Liver (tissue), 9 donors: ENCODE results near the gene C2orf76. TPM values are rescaled to one million over a fixed set of nuclear protein-coding genes. Genes with fewer than 3 reads are reported as not detected.

Source experiments
- DNase-seq: peaks from one replicate; pipeline ENCODE4 v3.0.0-alpha.2; 2017; ENCODE audit warnings: low spot score
- H3K27ac ChIP-seq, 2 donors: one replicate each; pipeline ENCODE4 v1.7.0; 2013; ENCODE audit warnings: inconsistent platforms in 2 of 2, low read length in 2 of 2, control low read depth in 1 of 2, low read depth in 1 of 2, mild to moderate bottlenecking in 1 of 2
- H3K27me3 ChIP-seq, 4 donors: one replicate each; pipeline versions ENCODE4 v1.6.1 to v1.7.0; 2013; ENCODE audit warnings: low read length in 3 of 4, inconsistent platforms in 1 of 4, mild to moderate bottlenecking in 1 of 4, moderate library complexity in 1 of 4; ENCODE audit not compliant: control insufficient read depth in 4 of 4, insufficient read depth in 4 of 4
- H3K36me3 ChIP-seq, 4 donors: one replicate each; pipeline versions ENCODE4 v1.6.1 to v1.7.0; 2013; ENCODE audit warnings: low read length in 3 of 4, mild to moderate bottlenecking in 3 of 4, low read depth in 1 of 4, moderate library complexity in 1 of 4; ENCODE audit not compliant: control insufficient read depth in 4 of 4, insufficient read depth in 3 of 4
- H3K4me1 ChIP-seq, 4 donors: one replicate each; pipeline versions ENCODE4 v1.6.1 to v1.7.0; 2013; ENCODE audit warnings: low read length in 3 of 4, mild to moderate bottlenecking in 3 of 4, moderate library complexity in 1 of 4; ENCODE audit not compliant: control insufficient read depth in 4 of 4, insufficient read depth in 4 of 4
- H3K4me3 ChIP-seq, 3 donors: one replicate each; pipeline versions ENCODE4 v1.6.1 to v1.7.0; 2013; ENCODE audit warnings: low read length in 3 of 3, control low read depth in 1 of 3, low read depth in 1 of 3, mild to moderate bottlenecking in 1 of 3
- H3K9ac ChIP-seq, 2 donors: one replicate each; pipeline ENCODE4 v1.7.0; 2013; ENCODE audit warnings: low read length in 2 of 2, mild to moderate bottlenecking in 2 of 2, moderate library complexity in 2 of 2, control low read depth in 1 of 2, low read depth in 1 of 2
- H3K9me3 ChIP-seq, 4 donors: one replicate each; pipeline versions ENCODE4 v1.6.1 to v1.7.0; 2013; ENCODE audit warnings: low read length in 3 of 4; ENCODE audit not compliant: control insufficient read depth in 4 of 4
- ATF3 ChIP-seq: IDR thresholded peaks from 2 replicates; pipeline ENCODE4 v1.6.1; 2016; ENCODE audit warnings: antibody characterized with exemption
- EGR1 ChIP-seq, 2 donors: IDR thresholded peaks; 2 replicates each; pipeline ENCODE4 v1.6.1; 2016 to 2018; ENCODE audit warnings: antibody characterized with exemption in 2 of 2, low read depth in 2 of 2
- FOXA1 ChIP-seq: IDR thresholded peaks from 2 replicates; pipeline ENCODE4 v1.6.1; 2016; ENCODE audit warnings: antibody characterized with exemption
- HNF4A ChIP-seq, 2 donors: conservative IDR thresholded peaks; 2 replicates each; pipeline ENCODE4 v1.6.1; 2016; ENCODE audit warnings: antibody characterized with exemption in 2 of 2, mild to moderate bottlenecking in 2 of 2
- HNF4G ChIP-seq: IDR thresholded peaks from 2 replicates; pipeline ENCODE4 v1.6.1; 2016; ENCODE audit warnings: antibody characterized with exemption
- JUND ChIP-seq, 2 donors: IDR thresholded peaks; 2 replicates each; pipeline ENCODE4 v1.6.1; 2016; ENCODE audit warnings: antibody characterized with exemption in 2 of 2
- MAX ChIP-seq: IDR thresholded peaks from 2 replicates; pipeline ENCODE4 v1.6.1; 2016; ENCODE audit warnings: antibody characterized with exemption
- RAD21 ChIP-seq, 2 donors: IDR thresholded peaks; 2 replicates each; pipeline ENCODE4 v1.6.1; 2016; ENCODE audit warnings: antibody characterized with exemption in 2 of 2, mild to moderate bottlenecking in 2 of 2
- REST ChIP-seq: IDR thresholded peaks from 2 replicates; pipeline ENCODE4 v1.6.1; 2016; ENCODE audit warnings: antibody characterized with exemption, mild to moderate bottlenecking
- RXRA ChIP-seq, 2 donors: IDR thresholded peaks; 2 replicates each; pipeline ENCODE4 v1.6.1; 2017 to 2018; ENCODE audit warnings: antibody characterized with exemption in 2 of 2, mild to moderate bottlenecking in 1 of 2
- SP1 ChIP-seq: IDR thresholded peaks from 2 replicates; pipeline ENCODE4 v1.6.1; 2018; ENCODE audit warnings: antibody characterized with exemption, mild to moderate bottlenecking
- TAF1 ChIP-seq: conservative IDR thresholded peaks from 2 replicates; pipeline ENCODE4 v1.6.1; 2016; ENCODE audit warnings: antibody characterized with exemption, mild to moderate bottlenecking
- YY1 ChIP-seq: IDR thresholded peaks from 2 replicates; pipeline ENCODE4 v1.6.1; 2016; ENCODE audit warnings: antibody characterized with exemption, mild to moderate bottlenecking
- ZBTB33 ChIP-seq: IDR thresholded peaks from 2 replicates; pipeline ENCODE4 v1.6.1; 2016; ENCODE audit warnings: antibody characterized with exemption
- WGBS: extraction: QIAGEN DNeasy Blood & Tissue Kit; methylation state at CpG from one replicate; pipeline ENCODE4 v1.1.7; 2013; 5-methylcytosine and 5-hydroxymethylcytosine counted together
- polyA plus RNA-seq, 2 donors: library from polyadenylated mRNA; stranded (reverse) in 1 of 2; unstranded in 1 of 2; fragments of 200-250 nt in 1 of 2; fragments of >200 nt in 1 of 2; fragmentation: Nextera tagmentation in 1 of 2; extraction: Ambion mirVana in 1 of 2; gene quantifications; one replicate each; pipeline versions ENCODE4 v1.2.1 to v1.2.3, GENCODE V29; 2013 to 2015
- total RNA-seq, 2 donors: library from RNA; depleted of rRNA; stranded (reverse); fragments of >200 nt; gene quantifications; one replicate each; pipeline ENCODE4 v1.2.3, GENCODE V29; 2014
- donor health status: healthy.
- donor health status: healthy.
- donor health status: healthy.
- donor health status: healthy.
- donor health status: healthy.

The C2orf76 gene
- total and polyA plus RNA-seq, 4 donors: 2.7 to 6.3 (median 4.6) TPM

GRCh38 chr2:119372778-119373568, 6.3 kb upstream of the C2orf76 start:
- WGBS: 94% methylated on average over 7 of the region's 7 CpGs
- no peaks in the 10 kb centered on the region for H3K9me3 ChIP-seq
- H3K4me1 ChIP-seq: peaks cover 5 to 23% (median 16%) of the 10 kb centered on the region in 4 donors
- H3K27me3 ChIP-seq: no peaks in the 10 kb centered on the region
- no peak overlapping the region for H3K27ac ChIP-seq
- DNase-seq: no peak
- H3K36me3 ChIP-seq: peaks cover 15 to 47% (median 45%) of the 10 kb centered on the region in 4 donors
- no peak overlapping the region for H3K9ac ChIP-seq
- no peak overlapping the region for H3K4me3 ChIP-seq
- peak in 1 of 2 donors; percentile 7 for TF ChIP-seq HNF4A (conservative IDR thresholded peaks at IDR 0.05)
- no peak for TF ChIP-seq ZBTB33

- Histone ChIP-seq H3K4me1 (peaks cover 5 to 28% (median 19%) of the 10 kb centered on the region in 4 donors), H3K27me3 (no peaks in the 10 kb centered on the region), H3K9ac (no peak overlapping the region), H3K27ac (no peak overlapping the region), H3K4me3 (no peak overlapping the region), H3K9me3 (no peaks in the 10 kb centered on the region), H3K36me3 (peaks cover 15 to 47% (median 45%) of the 10 kb centered on the region in 4 donors)
- no peak for DNase-seq
- TF ChIP-seq YY1: no peak
- no peak for TF ChIP-seq RXRA (IDR thresholded peaks at IDR 0.05)
- TF ChIP-seq FOXA1: no peak
- TF ChIP-seq ATF3: no peak
- TF ChIP-seq ZBTB33: no peak
- no peak for TF ChIP-seq TAF1
- WGBS: 94% methylated on average over 6 of the region's 6 CpGs
These were observed 4.5 kb upstream of the C2orf76 start for GRCh38 chr2:119371111-119371510.

GRCh38 chr2:119369845-119370244, 3.2 kb upstream of the C2orf76 start:
- no peak overlapping the region for H3K9ac ChIP-seq
- peaks cover 15 to 47% (median 45%) of the 10 kb centered on the region in 4 donors for H3K36me3 ChIP-seq
- 94% methylated on average over 6 of the region's 6 CpGs for WGBS
- H3K4me3 ChIP-seq: no peak overlapping the region
- H3K9me3 ChIP-seq: no peaks in the 10 kb centered on the region
- no peak for DNase-seq
- TF ChIP-seq RAD21 (IDR thresholded peaks at IDR 0.05) (no peak), TAF1 (no peak), REST (no peak), EGR1 (IDR thresholded peaks at IDR 0.05; ENCODE audit: low read depth in 2 of 2) (no peak), HNF4A (conservative IDR thresholded peaks at IDR 0.05) (no peak), YY1 (no peak), HNF4G (no peak), MAX (no peak), RXRA (IDR thresholded peaks at IDR 0.05) (no peak), ATF3 (no peak), SP1 (no peak), FOXA1 (no peak), ZBTB33 (no peak), JUND (IDR thresholded peaks at IDR 0.05) (no peak)
- peaks cover 7 to 40% (median 30%) of the 10 kb centered on the region in 4 donors for H3K4me1 ChIP-seq
- no peak overlapping the region for H3K27ac ChIP-seq
- H3K27me3 ChIP-seq: no peaks in the 10 kb centered on the region
